Hepatocyte (in vitro differentiated cells): ENCODE results near the gene IKZF3.

Experiments used
- EZH2 ChIP-seq: fragments of 200-600 bp; sonication (generic); IDR thresholded peaks from 2 replicates; pipeline ENCODE4 v1.6.1; 2016; ENCODE audit warnings: antibody characterized with exemption, mild to moderate bottlenecking, borderline replicate concordance
- EZH2phosphoT487 ChIP-seq: fragments of 200-600 bp; sonication (generic); IDR thresholded peaks from one replicate; pipeline ENCODE4 v1.6.1; 2018; ENCODE audit warnings: antibody characterized with exemption, mild to moderate bottlenecking, low read depth, moderate library complexity; ENCODE audit not compliant: unreplicated experiment, severe bottlenecking
- TF ChIP-seq, protein P1 (sequence below): fragments of 200-600 bp; sonication (generic); IDR thresholded peaks from 2 replicates; pipeline ENCODE4 v1.5.1; 2016; ENCODE audit warnings: antibody characterized with exemption, mild to moderate bottlenecking; ENCODE audit not compliant: poor library complexity

DNA sequence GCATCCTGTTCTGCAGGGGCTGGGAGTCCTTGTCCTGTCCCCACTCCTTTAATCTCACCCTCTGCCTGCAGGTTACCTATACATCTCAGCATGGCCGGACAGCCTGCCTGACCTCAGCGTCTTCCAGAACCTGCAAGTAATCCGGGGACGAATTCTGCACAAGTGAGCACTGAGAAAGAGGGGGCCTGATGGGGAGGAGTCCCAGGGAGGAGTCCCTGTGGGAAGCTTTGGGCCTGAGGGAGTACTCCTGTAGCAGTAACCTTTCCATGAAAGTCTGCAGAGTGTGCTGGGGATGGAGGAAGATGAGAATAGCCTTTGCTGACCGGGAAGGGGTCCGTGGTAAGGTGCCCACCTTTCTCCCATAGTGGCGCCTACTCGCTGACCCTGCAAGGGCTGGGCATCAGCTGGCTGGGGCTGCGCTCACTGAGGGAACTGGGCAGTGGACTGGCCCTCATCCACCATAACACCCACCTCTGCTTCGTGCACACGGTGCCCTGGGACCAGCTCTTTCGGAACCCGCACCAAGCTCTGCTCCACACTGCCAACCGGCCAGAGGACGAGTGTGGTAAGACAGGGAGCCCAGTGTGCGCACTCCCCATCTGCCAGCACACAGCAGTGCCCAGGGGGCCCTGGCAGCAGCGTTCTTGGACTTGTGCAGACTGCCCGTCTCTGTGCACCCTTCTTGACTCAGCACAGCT lies 148.6 kb downstream of the IKZF3 start:
- no peak for TF ChIP-seq EZH2phosphoT487
- TF ChIP-seq, protein P1, sequence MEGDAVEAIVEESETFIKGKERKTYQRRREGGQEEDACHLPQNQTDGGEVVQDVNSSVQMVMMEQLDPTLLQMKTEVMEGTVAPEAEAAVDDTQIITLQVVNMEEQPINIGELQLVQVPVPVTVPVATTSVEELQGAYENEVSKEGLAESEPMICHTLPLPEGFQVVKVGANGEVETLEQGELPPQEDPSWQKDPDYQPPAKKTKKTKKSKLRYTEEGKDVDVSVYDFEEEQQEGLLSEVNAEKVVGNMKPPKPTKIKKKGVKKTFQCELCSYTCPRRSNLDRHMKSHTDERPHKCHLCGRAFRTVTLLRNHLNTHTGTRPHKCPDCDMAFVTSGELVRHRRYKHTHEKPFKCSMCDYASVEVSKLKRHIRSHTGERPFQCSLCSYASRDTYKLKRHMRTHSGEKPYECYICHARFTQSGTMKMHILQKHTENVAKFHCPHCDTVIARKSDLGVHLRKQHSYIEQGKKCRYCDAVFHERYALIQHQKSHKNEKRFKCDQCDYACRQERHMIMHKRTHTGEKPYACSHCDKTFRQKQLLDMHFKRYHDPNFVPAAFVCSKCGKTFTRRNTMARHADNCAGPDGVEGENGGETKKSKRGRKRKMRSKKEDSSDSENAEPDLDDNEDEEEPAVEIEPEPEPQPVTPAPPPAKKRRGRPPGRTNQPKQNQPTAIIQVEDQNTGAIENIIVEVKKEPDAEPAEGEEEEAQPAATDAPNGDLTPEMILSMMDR: no peak
- TF ChIP-seq EZH2: no peak
